Measurements from ENCODE around the gene OR4C45. TPM values are rescaled to one million over a fixed set of nuclear protein-coding genes. Genes with fewer than 3 reads are reported as not detected.

The OR4C45 gene
- total and polyA plus RNA-seq, 2 of the 4 experiments (the other 2 are of a cell fraction) = not detected

DNA sequence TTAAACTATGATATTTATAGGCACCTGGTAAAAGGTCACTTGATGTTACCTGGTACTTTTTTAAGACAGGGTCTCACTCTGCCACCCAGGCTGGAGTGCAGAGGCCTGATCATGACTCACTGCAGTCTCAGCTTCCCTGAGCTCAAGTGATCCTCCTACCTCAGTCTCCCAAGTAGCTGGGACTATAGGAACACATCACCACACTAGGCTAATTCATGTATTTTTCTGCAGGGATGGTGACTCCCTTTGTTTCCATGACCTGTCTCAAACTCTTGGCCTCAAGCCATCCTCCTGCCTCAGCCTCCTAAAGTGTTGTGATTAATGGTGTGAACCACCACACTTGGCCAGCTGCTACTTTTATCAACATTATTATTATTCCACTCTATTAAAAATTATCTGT, 47.6 kb downstream of the OR4C45 start:
- H2BK20ac ChIP-seq (ENCODE audit: low read depth, low read length) = no peak overlapping the region
- dilution Hi-C loops (cut with HindIII; ENCODE audit: low sequenced_read_pairs, unreplicated experiment) (no loop called here), intact Hi-C loops (cut with micrococcal nuclease) (no loop called here), in situ Hi-C loops (cut with MboI; ENCODE audit: low sequenced_read_pairs) (no loop called here)
- no peak overlapping the region for H3K23ac ChIP-seq (ENCODE audit: low read depth, low read length)
- no peak for DNase-seq
- H2BK5ac ChIP-seq (ENCODE audit: low read depth, low read length, poor library complexity, severe bottlenecking) = no peak overlapping the region
- no peak overlapping the region for H3K27ac ChIP-seq (ENCODE audit: insufficient read depth, low read length)
- no peak for ATAC-seq (ENCODE audit: low read depth)
- no peak for TF ChIP-seq BHLHE40 (IDR thresholded peaks at IDR 0.05; ENCODE audit: low read depth, low read length)
- no peak for TF ChIP-seq USF2 (IDR thresholded peaks at IDR 0.05; ENCODE audit: low read depth, low read length)
- TF ChIP-seq RAD21 (IDR thresholded peaks at IDR 0.05; ENCODE audit: low read length) = no peak
- TF ChIP-seq, protein P1, sequence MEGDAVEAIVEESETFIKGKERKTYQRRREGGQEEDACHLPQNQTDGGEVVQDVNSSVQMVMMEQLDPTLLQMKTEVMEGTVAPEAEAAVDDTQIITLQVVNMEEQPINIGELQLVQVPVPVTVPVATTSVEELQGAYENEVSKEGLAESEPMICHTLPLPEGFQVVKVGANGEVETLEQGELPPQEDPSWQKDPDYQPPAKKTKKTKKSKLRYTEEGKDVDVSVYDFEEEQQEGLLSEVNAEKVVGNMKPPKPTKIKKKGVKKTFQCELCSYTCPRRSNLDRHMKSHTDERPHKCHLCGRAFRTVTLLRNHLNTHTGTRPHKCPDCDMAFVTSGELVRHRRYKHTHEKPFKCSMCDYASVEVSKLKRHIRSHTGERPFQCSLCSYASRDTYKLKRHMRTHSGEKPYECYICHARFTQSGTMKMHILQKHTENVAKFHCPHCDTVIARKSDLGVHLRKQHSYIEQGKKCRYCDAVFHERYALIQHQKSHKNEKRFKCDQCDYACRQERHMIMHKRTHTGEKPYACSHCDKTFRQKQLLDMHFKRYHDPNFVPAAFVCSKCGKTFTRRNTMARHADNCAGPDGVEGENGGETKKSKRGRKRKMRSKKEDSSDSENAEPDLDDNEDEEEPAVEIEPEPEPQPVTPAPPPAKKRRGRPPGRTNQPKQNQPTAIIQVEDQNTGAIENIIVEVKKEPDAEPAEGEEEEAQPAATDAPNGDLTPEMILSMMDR (conservative IDR thresholded peaks at IDR 0.05; ENCODE audit: low read depth, low read length) = no peak
- no peak for TF ChIP-seq MAFK (IDR thresholded peaks at IDR 0.05; ENCODE audit: low read depth, low read length)
- TF ChIP-seq SMC3 (IDR thresholded peaks at IDR 0.05; ENCODE audit: low read depth, low read length) = no peak
- TF ChIP-seq POLR2A (IDR thresholded peaks at IDR 0.05; ENCODE audit: low read depth, low read length) = no peak
- no peak for TF ChIP-seq CEBPB (IDR thresholded peaks at IDR 0.05; ENCODE audit: low read depth, low read length)
- TF ChIP-seq MAZ (IDR thresholded peaks at IDR 0.05; ENCODE audit: borderline replicate concordance, low read depth, low read length) = no peak
- TF ChIP-seq RCOR1 (IDR thresholded peaks at IDR 0.05; ENCODE audit: insufficient replicate concordance, low read length) = no peak
- no peak for TF ChIP-seq RFX5 (IDR thresholded peaks at IDR 0.05; ENCODE audit: low read depth, low read length)
- no peak for TF ChIP-seq FOS (IDR thresholded peaks at IDR 0.05; ENCODE audit: low read depth, low read length)
- no peak for TF ChIP-seq NFE2L2 (IDR thresholded peaks at IDR 0.05; ENCODE audit: low read depth, low read length)
- no peak for TF ChIP-seq CHD1 (IDR thresholded peaks at IDR 0.05; ENCODE audit: low read depth, low read length)
- TF ChIP-seq MXI1 (IDR thresholded peaks at IDR 0.05; ENCODE audit: borderline replicate concordance, low read depth, low read length) = no peak
- TF ChIP-seq, protein P2, sequence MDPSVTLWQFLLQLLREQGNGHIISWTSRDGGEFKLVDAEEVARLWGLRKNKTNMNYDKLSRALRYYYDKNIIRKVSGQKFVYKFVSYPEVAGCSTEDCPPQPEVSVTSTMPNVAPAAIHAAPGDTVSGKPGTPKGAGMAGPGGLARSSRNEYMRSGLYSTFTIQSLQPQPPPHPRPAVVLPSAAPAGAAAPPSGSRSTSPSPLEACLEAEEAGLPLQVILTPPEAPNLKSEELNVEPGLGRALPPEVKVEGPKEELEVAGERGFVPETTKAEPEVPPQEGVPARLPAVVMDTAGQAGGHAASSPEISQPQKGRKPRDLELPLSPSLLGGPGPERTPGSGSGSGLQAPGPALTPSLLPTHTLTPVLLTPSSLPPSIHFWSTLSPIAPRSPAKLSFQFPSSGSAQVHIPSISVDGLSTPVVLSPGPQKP (IDR thresholded peaks at IDR 0.05; ENCODE audit: borderline replicate concordance, low read depth, low read length) = no peak
- H3K14ac ChIP-seq (replicated peaks; ENCODE audit: low read depth, low read length) = no peak overlapping the region
- CTCF ChIA-PET = no interaction called here
- no peak overlapping the region for H2AK9ac ChIP-seq (replicated peaks; ENCODE audit: low read depth, low read length, poor library complexity)
- POLR2A ChIA-PET (ENCODE audit: unreplicated experiment) = no interaction called here
- no peak overlapping the region for H3K56ac ChIP-seq (ENCODE audit: extremely low read depth, insufficient read depth, low read length)
- no peak overlapping the region for H4K5ac ChIP-seq (ENCODE audit: low read depth, low read length)
- no peaks in the 10 kb centered on the region for H3K36me3 ChIP-seq (ENCODE audit: control insufficient read depth, insufficient read depth, low read length)
- H3K4me1 ChIP-seq (ENCODE audit: control insufficient read depth, insufficient read depth, low read length) = no peaks in the 10 kb centered on the region
- H3K9me1 ChIP-seq (ENCODE audit: insufficient read depth, low read length) = no peaks in the 10 kb centered on the region
- H3K79me1 ChIP-seq (ENCODE audit: low read depth in 1 of 2, low read length in 2 of 2) = no peaks in the 10 kb centered on the region
- H4K8ac ChIP-seq (ENCODE audit: low read depth in 2 of 2, low read length in 2 of 2) = no peak overlapping the region
- H3K27me3 ChIP-seq (ENCODE audit: control insufficient read depth, insufficient read depth, low read length) = no peaks in the 10 kb centered on the region
- H2BK120ac ChIP-seq (ENCODE audit: low read depth, low read length) = no peak overlapping the region
- H3K9ac ChIP-seq (ENCODE audit: low read depth, low read length) = no peak overlapping the region
- peaks cover 22% of the 10 kb centered on the region for H3K9me3 ChIP-seq (ENCODE audit: control insufficient read depth, insufficient read depth, low read length)
- no peak overlapping the region for H3K4me2 ChIP-seq (ENCODE audit: low read depth, low read length)
- H2BK15ac ChIP-seq (ENCODE audit: low read depth, low read length) = no peak overlapping the region
- no peak overlapping the region for H4K91ac ChIP-seq (ENCODE audit: insufficient read depth, low read depth, low read length)
- no peaks in the 10 kb centered on the region for H4K20me1 ChIP-seq (ENCODE audit: insufficient read depth, low read length)
- no TSS peak for BruUV-seq (replicated peaks)
- H2AFZ ChIP-seq (replicated peaks; ENCODE audit: low read length, poor library complexity) = no peak overlapping the region
- H3K18ac ChIP-seq (ENCODE audit: low read depth, low read length) = no peak overlapping the region
- H2AK5ac ChIP-seq (ENCODE audit: low read depth, low read length) = no peak overlapping the region
- no peak overlapping the region for H3K4me3 ChIP-seq (ENCODE audit: insufficient read depth, low read depth, low read length)
- no peak overlapping the region for H3K4ac ChIP-seq (ENCODE audit: low read depth, low read length)
